Stimulated activated CD4-positive, alpha-beta T cell treated with anti-CD3 and anti-CD28 coated beads, Interleukin-1b, Interleukin-23, amount 100 ng/mL, for 1 hour (primary cell): ENCODE results near the gene XXYLT1.

Experiments used
- DNase-seq, 2 donors: peaks; one replicate each; pipeline ENCODE4 v3.0.0-alpha.2; 2020; ENCODE audit warnings: low read depth in 2 of 2

The XXYLT1 gene

GRCh38 chr3:195266428-195266827 is 4.5 kb downstream of the XXYLT1 start:
- DNase-seq, result no peak

- DNase-seq, result no peak
These were observed 5.5 kb downstream of the XXYLT1 start for GRCh38 chr3:195265363-195265976.

- DNase-seq, result no peak
These were observed 6.9 kb downstream of the XXYLT1 start for GRCh38 chr3:195263925-195264600.

GRCh38 chr3:195263193-195263924 is 7.6 kb downstream of the XXYLT1 start:
- DNase-seq, result no peak

GRCh38 chr3:195261925-195262324 is 9.0 kb downstream of the XXYLT1 start:
- no peak for DNase-seq

- DNase-seq, result no peak
These were observed 10.6 kb downstream of the XXYLT1 start for GRCh38 chr3:195260280-195260905.

GRCh38 chr3:195259475-195260279 is 11.3 kb downstream of the XXYLT1 start:
- peak; percentile 59 to 63 for DNase-seq

- no peak for DNase-seq
These were observed 11.8 kb downstream of the XXYLT1 start for GRCh38 chr3:195259154-195259474.

GRCh38 chr3:195258449-195259153 is 12.4 kb downstream of the XXYLT1 start:
- DNase-seq, result no peak

- no peak for DNase-seq
These were observed 13.2 kb downstream of the XXYLT1 start for GRCh38 chr3:195257454-195258448.

- no peak for DNase-seq
These were observed 14.1 kb downstream of the XXYLT1 start for GRCh38 chr3:195256639-195257453.

GRCh38 chr3:195255571-195256501 is 15.1 kb downstream of the XXYLT1 start:
- DNase-seq, result no peak

GRCh38 chr3:195255176-195255500 is 15.8 kb downstream of the XXYLT1 start:
- DNase-seq, result no peak

GRCh38 chr3:195254454-195255175 is 16.3 kb downstream of the XXYLT1 start:
- DNase-seq, result no peak

GRCh38 chr3:195253923-195254432 is 17.0 kb downstream of the XXYLT1 start:
- DNase-seq, result no peak

- DNase-seq, result no peak
These were observed 19.5 kb downstream of the XXYLT1 start for GRCh38 chr3:195251336-195252065.
